IMR-90 (cell line): ENCODE measurements around the gene USO1. TPM values are rescaled to one million over a fixed set of nuclear protein-coding genes. Genes with fewer than 3 reads are reported as not detected.
"Not testable (repeated sequence)": the region's sequence is repeated elsewhere in the genome, so short reads cannot be mapped to it uniquely, and the experiment has no call there.

Source experiments
- ATAC-seq: fragments of 200-7000 bp; cut with Tn5 transposase; 2 replicates; pipeline ENCODE4 v1.9.1; 2020; ENCODE audit warnings: low read depth, mild to moderate bottlenecking, moderate library complexity
- BruUV-seq: library from RNA; stranded (reverse); fragments of 400-500 nt; replicated peaks from 2 replicates; lab custom pipeline; 2021; lab: Mats Ljungman, UMichigan
- CTCF ChIA-PET: fragments of 300-600 bp; formaldehyde crosslinking; extraction: SDS; loops from one replicate; lab custom pipeline; 2021; ENCODE audit warnings: antibody characterized with exemption; lab: Yijun Ruan, JAX
- POLR2A ChIA-PET: fragments of 300-600 bp; sonication (Branson Sonifier 250); formaldehyde crosslinking; loops from one replicate; lab custom pipeline; 2022; ENCODE audit warnings: antibody characterized with exemption; ENCODE audit not compliant: unreplicated experiment; lab: Charles Lee
- DNase-seq: peaks from one replicate; pipeline ENCODE4 v3.0.0; 2013
- H2AFZ ChIP-seq: replicated peaks from 2 replicates; pipeline ENCODE3; 2013; ENCODE audit warnings: low read length, mild to moderate bottlenecking; ENCODE audit not compliant: poor library complexity
- H2AK5ac ChIP-seq: 2 replicates; pipeline ENCODE4 v1.6.1; 2013; ENCODE audit warnings: low read depth, low read length, inconsistent platforms
- H2AK9ac ChIP-seq: replicated peaks from 2 replicates; pipeline ENCODE3; 2013; ENCODE audit warnings: mild to moderate bottlenecking, low read depth, low read length, moderate library complexity; ENCODE audit not compliant: poor library complexity
- H2BK120ac ChIP-seq: 2 replicates; pipeline ENCODE4 v1.6.1; 2013; ENCODE audit warnings: low read depth, low read length, inconsistent platforms
- H2BK15ac ChIP-seq: 3 replicates; pipeline ENCODE4 v1.6.1; 2013; ENCODE audit warnings: low read depth, low read length, inconsistent platforms
- H2BK20ac ChIP-seq: 2 replicates; pipeline ENCODE4 v1.6.1; 2013; ENCODE audit warnings: low read depth, mild to moderate bottlenecking, inconsistent platforms, low read length, moderate library complexity
- H2BK5ac ChIP-seq: 2 replicates; pipeline ENCODE4 v1.6.1; 2013; ENCODE audit warnings: mild to moderate bottlenecking, low read depth, low read length, inconsistent platforms; ENCODE audit not compliant: poor library complexity, severe bottlenecking
- H3K14ac ChIP-seq: replicated peaks from 2 replicates; pipeline ENCODE4 v1.6.1; 2013; ENCODE audit warnings: low read depth, low read length, inconsistent platforms
- H3K18ac ChIP-seq: 2 replicates; pipeline ENCODE4 v1.6.1; 2013; ENCODE audit warnings: low read depth, low read length, control low read depth
- H3K23ac ChIP-seq: 2 replicates; pipeline ENCODE4 v1.6.1; 2013; ENCODE audit warnings: low read depth, low read length, inconsistent platforms
- H3K27ac ChIP-seq: 2 replicates; pipeline ENCODE4 v1.5.1; 2013; ENCODE audit warnings: mild to moderate bottlenecking, control low read depth, low read length; ENCODE audit not compliant: insufficient read depth
- H3K27me3 ChIP-seq: 2 replicates; pipeline ENCODE4 v1.6.1; 2013; ENCODE audit warnings: low read length; ENCODE audit not compliant: control insufficient read depth, insufficient read depth
- H3K36me3 ChIP-seq: 2 replicates; pipeline ENCODE4 v1.6.1; 2013; ENCODE audit warnings: low read length, mixed read lengths; ENCODE audit not compliant: control insufficient read depth, insufficient read depth
- H3K4ac ChIP-seq: 2 replicates; pipeline ENCODE4 v1.6.1; 2013; ENCODE audit warnings: low read depth, low read length, inconsistent platforms
- H3K4me1 ChIP-seq: 2 replicates; pipeline ENCODE4 v1.6.1; 2013; ENCODE audit warnings: low read length, mixed read lengths; ENCODE audit not compliant: control insufficient read depth, insufficient read depth
- H3K4me2 ChIP-seq: 2 replicates; pipeline ENCODE4 v1.6.1; 2013; ENCODE audit warnings: low read depth, mild to moderate bottlenecking, control low read depth, low read length, moderate library complexity
- H3K4me3 ChIP-seq: 2 replicates; pipeline ENCODE4 v1.5.1; 2013; ENCODE audit warnings: low read depth, mild to moderate bottlenecking, control low read depth, low read length, moderate library complexity; ENCODE audit not compliant: insufficient read depth
- H3K56ac ChIP-seq: 2 replicates; pipeline ENCODE4 v1.6.1; 2013; ENCODE audit warnings: low read length, inconsistent platforms; ENCODE audit not compliant: insufficient read depth; ENCODE audit errors: extremely low read depth
- H3K79me1 ChIP-seq, 2 experiments: 2 replicates each; pipeline ENCODE4 v1.6.1; 2013; ENCODE audit warnings: low read length in 2 of 2, inconsistent platforms in 1 of 2, low read depth in 1 of 2
- H3K9ac ChIP-seq: 2 replicates; pipeline ENCODE4 v1.6.1; 2013; ENCODE audit warnings: low read depth, low read length, control low read depth
- H3K9me1 ChIP-seq: 2 replicates; pipeline ENCODE4 v1.6.1; 2013; ENCODE audit warnings: low read length, inconsistent platforms; ENCODE audit not compliant: insufficient read depth
- H3K9me3 ChIP-seq: 2 replicates; pipeline ENCODE4 v1.6.1; 2013; ENCODE audit warnings: low read length; ENCODE audit not compliant: control insufficient read depth, insufficient read depth
- H4K20me1 ChIP-seq: 2 replicates; pipeline ENCODE4 v1.6.1; 2013; ENCODE audit warnings: low read length, inconsistent platforms; ENCODE audit not compliant: insufficient read depth
- H4K5ac ChIP-seq: 2 replicates; pipeline ENCODE4 v1.6.1; 2013; ENCODE audit warnings: mild to moderate bottlenecking, low read depth, low read length, control low read depth
- H4K8ac ChIP-seq, 2 experiments: 2 replicates each; pipeline ENCODE4 v1.6.1; 2013; ENCODE audit warnings: low read depth in 2 of 2, low read length in 2 of 2, control low read depth in 1 of 2, inconsistent platforms in 1 of 2
- H4K91ac ChIP-seq: 2 replicates; pipeline ENCODE4 v1.6.1; 2013; ENCODE audit warnings: low read depth, low read length, inconsistent platforms; ENCODE audit not compliant: insufficient read depth
- WGBS, 2 experiments: methylation state at CpG; one replicate each; pipeline versions ENCODE4 v1.1.5 to v1.1.7; 2013; ENCODE audit warnings: missing lambda C conversion rate in 2 of 2; ENCODE audit not compliant: insufficient read length in 1 of 2; ENCODE audit errors: extremely low coverage in 2 of 2; 5-methylcytosine and 5-hydroxymethylcytosine counted together
- dilution Hi-C: fragments of 300-500 bp; cut with HindIII; formaldehyde crosslinking; loops from one replicate; pipeline ENCODE4 v1.14.3; 2018; ENCODE audit warnings: low sequenced_read_pairs; ENCODE audit not compliant: unreplicated experiment
- in situ Hi-C: fragments of 300-500 bp; cut with MboI; formaldehyde crosslinking; loops from 3 replicates; pipeline ENCODE4 v1.14.3; 2019; ENCODE audit warnings: low sequenced_read_pairs, inconsistent platforms, mixed read lengths
- intact Hi-C: fragments of 100-400 bp; cut with micrococcal nuclease; formaldehyde crosslinking; loops from 2 replicates; pipeline ENCODE4 v1.10.0; 2022
- polyA plus RNA-seq, 3 experiments: library from polyadenylated mRNA; depleted of rRNA; stranded (reverse); fragments of >200 nt; gene quantifications; 2 replicates each; pipeline ENCODE4 v1.2.3, GENCODE V29; 2012; ENCODE audit warnings: low replicate concordance in 1 of 3
- total RNA-seq: library from RNA; depleted of rRNA; stranded (reverse); fragments of >200 nt; gene quantifications from 2 replicates; pipeline ENCODE4 v1.2.3, GENCODE V29; 2012

USO1 gene
- total and polyA plus RNA-seq, 2 of the 4 experiments (the other 2 are of a cell fraction) = 63.7 to 121 TPM

DNA sequence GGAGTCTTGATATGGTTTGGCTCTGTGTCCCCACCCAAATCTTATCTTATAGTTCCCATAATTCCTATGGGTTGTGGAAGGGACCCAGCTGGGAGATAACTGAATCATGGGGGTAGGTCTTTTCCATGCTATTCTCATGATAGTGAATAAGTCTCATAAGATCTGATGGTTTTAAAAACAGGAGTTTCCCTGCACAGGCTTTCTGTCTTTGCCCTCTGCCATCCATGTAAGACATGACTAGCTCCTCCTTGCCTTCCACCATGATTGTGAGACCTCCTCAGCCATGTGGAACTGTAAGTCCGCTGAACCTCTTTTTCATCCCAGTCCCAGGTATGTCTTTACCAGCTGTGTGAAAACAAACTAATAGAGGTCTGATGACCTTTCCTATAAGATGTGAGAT, 37.3 kb upstream of the USO1 start:
- H3K14ac ChIP-seq, H3K9me3 ChIP-seq, H3K4me1 ChIP-seq, H4K20me1 ChIP-seq, H2BK5ac ChIP-seq, H3K27me3 ChIP-seq, DNase-seq, H3K18ac ChIP-seq, H3K9ac ChIP-seq, CTCF ChIA-PET, H3K9me1 ChIP-seq, H3K56ac ChIP-seq, H2BK15ac ChIP-seq, ATAC-seq, in situ Hi-C loops, H3K4me3 ChIP-seq, H4K91ac ChIP-seq, H3K23ac ChIP-seq, H3K36me3 ChIP-seq, H2AFZ ChIP-seq, BruUV-seq, H2BK120ac ChIP-seq, H3K4ac ChIP-seq, H2AK5ac ChIP-seq, H2BK20ac ChIP-seq, H4K8ac ChIP-seq, intact Hi-C loops, H4K5ac ChIP-seq, H3K27ac ChIP-seq, dilution Hi-C loops, H2AK9ac ChIP-seq, H3K4me2 ChIP-seq, POLR2A ChIA-PET, H3K79me1 ChIP-seq: not testable (repeated sequence)
- no CpG with 5 or more reads among the region's 1 CpG for WGBS, 2 experiments

DNA sequence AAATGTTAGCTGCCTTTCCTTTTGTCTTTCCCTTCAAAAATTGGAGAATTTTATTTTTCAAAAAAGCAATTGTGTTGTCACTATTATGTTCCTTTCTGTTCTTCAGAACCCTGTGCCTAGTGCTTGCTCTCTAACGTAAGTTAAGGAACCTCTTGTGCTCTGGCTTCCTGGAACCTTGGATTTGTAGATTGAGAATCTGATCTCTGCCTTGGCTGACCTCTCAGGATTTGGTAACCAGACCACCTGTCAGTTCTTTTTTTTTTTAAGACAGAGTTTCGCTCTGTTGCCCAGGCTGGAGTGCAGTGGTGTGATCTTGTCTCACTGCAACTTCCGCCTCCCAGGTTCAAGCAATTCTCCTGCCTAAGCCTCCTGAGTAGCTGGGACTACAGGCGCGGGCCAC, 32.3 kb upstream of the USO1 start:
- ATAC-seq, CTCF ChIA-PET: not testable (repeated sequence)

More for the DNA sequence above, 32.3 kb upstream of the USO1 start:
- H2BK20ac ChIP-seq, H2AK5ac ChIP-seq, H2AK9ac ChIP-seq, H3K18ac ChIP-seq, POLR2A ChIA-PET, H2BK15ac ChIP-seq, H3K9me1 ChIP-seq, H3K9me3 ChIP-seq, H4K8ac ChIP-seq, H4K91ac ChIP-seq, H4K5ac ChIP-seq, H4K20me1 ChIP-seq, DNase-seq, H3K4ac ChIP-seq, H3K79me1 ChIP-seq, H2BK5ac ChIP-seq, dilution Hi-C loops, H2BK120ac ChIP-seq, BruUV-seq, H3K23ac ChIP-seq, H3K9ac ChIP-seq, H2AFZ ChIP-seq, H3K27ac ChIP-seq, H3K36me3 ChIP-seq, H3K4me2 ChIP-seq, in situ Hi-C loops, H3K4me1 ChIP-seq, H3K27me3 ChIP-seq, intact Hi-C loops, H3K14ac ChIP-seq, H3K4me3 ChIP-seq, H3K56ac ChIP-seq: not testable (repeated sequence)
- WGBS, 2 experiments = 100% methylated on average over 1 of the region's 5 CpGs; no CpG with 5 or more reads in 1 of the 2 experiments
